HG02610 (cell line): ENCODE data around the gene FAT4.
A peak's percentile ranks its signal among the peaks of the same experiment; 100 is the strongest.

ENCODE experiments used
- ATAC-seq: cut with Tn5 transposase; IDR thresholded peaks from one replicate; pipeline ENCODE4 v1.9.1; 2021; ENCODE audit warnings: mild to moderate bottlenecking, moderate library complexity; ENCODE audit not compliant: unreplicated experiment

FAT4 gene, protein sequence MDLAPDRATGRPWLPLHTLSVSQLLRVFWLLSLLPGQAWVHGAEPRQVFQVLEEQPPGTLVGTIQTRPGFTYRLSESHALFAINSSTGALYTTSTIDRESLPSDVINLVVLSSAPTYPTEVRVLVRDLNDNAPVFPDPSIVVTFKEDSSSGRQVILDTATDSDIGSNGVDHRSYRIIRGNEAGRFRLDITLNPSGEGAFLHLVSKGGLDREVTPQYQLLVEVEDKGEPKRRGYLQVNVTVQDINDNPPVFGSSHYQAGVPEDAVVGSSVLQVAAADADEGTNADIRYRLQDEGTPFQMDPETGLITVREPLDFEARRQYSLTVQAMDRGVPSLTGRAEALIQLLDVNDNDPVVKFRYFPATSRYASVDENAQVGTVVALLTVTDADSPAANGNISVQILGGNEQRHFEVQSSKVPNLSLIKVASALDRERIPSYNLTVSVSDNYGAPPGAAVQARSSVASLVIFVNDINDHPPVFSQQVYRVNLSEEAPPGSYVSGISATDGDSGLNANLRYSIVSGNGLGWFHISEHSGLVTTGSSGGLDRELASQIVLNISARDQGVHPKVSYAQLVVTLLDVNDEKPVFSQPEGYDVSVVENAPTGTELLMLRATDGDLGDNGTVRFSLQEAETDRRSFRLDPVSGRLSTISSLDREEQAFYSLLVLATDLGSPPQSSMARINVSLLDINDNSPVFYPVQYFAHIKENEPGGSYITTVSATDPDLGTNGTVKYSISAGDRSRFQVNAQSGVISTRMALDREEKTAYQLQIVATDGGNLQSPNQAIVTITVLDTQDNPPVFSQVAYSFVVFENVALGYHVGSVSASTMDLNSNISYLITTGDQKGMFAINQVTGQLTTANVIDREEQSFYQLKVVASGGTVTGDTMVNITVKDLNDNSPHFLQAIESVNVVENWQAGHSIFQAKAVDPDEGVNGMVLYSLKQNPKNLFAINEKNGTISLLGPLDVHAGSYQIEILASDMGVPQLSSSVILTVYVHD (N-terminal part only)

DNA sequence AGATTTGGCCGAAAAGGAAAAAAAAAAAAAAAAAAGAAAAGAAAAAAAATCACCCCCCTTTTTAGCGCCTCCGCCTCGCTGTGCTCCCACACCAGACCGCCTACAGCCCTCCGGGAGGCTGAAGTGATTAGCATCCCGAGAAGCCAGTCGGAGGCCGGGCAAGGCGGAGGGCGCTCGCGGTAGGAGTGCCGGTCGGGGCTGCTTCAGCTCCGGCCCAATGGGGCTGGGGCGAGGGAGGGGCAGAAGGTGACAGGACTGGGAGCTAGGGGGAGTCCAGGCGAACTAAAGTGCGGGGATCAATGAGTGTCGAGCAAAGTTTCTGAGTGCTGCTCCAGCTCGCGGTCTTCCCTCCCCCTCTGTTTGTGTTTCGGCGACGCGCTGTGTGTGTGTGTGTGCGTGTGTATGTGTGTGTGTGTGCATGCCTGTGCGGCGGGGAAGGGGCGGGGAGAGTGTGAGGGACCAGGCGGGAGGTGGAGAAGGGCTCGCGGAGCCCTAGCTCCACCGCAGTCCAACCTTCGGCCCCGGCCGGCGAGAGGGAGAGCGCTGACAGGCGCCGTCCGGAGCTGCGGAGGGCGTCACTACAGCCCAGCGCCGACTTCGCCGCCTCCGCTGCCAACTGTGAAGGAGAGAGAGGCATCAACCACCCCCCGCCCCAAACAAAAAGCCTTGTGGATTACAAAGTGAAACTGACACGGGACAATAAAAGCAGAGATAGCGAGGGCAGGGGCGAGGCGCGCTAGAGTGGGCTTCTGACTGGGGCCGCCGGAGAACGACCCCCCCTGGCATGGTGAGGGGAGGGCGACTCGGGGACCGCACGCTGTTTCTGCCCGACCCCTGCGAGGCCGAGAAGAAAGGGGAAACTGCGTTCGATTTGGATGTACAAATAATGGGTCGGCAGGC, at the start of gene FAT4:
Gene FAT4 (plus strand): TSS at position 280 of the 900 bp plus-strand sequence. CDS start 1,457 bp downstream, outside the sequence.
- peak; percentile 85 for ATAC-seq

DNA sequence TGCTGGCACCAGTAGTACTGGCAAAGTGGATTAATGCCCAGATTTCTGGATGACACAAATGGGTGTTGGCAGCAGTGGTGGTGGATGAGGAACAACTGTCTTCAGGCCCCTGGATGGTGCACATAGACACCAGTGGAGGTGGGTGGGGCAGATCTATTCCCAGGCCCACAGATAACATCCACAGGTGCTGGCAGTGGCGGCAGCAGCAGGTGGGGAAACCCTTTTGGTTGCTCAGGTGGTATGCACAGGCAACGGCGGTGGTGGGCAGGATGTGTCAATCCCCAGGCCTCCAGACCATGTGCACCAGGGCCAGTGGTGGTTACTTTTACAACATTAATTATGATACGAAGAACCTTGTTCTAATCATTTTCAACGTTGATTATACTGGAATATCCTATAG, 48.9 kb upstream of the FAT4 start:
- no peak for ATAC-seq

DNA sequence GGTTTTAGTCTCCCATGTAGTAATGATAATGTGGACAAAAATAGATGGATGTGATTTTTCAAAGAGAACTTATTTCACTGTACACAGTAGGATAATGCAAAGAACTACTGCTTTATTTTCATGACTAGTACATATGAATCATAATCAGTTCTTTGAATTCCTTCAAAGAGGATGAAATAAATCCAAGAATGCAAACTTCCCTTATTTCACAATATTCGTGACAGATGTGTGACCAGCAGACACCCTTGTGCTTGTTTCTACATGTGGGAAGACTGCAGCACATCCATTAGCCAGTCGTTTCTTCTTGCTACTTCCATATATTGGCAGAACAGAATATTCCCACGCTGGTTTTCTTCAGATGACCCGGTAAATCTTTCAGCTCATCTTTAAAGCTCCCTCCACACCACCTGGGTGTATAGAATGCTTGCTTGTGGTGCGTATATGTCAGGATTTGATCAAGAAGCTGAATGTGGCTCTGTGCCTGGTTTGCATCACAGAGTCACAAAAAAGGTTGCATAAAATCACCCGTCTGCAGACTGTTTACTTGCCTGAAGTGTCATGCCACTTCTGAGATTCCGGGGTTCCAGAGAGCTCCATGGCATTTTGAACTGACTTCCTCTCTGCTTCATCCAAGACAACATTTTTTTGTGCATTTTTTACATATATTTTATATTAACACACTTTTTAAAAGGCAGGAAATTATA, 47.7 kb upstream of the FAT4 start:
- no peak for ATAC-seq

DNA sequence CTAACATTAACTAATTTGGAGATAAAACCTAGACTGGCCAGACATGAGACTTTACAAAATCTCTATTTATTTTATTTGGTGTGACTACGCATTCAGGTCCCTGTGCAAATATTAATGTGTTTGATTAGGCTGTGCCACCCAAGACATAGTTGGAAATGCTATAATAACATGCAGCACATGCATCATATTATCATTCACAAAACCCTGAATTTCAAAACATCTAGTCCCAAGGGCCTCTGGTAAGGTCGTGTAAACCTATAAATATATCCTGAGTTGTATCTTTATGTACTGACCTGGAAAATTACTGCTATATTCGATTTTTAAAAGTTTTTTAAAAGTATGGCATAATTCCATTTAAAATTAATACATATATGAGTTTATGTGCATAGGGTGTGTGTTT, 47.1 kb upstream of the FAT4 start:
- ATAC-seq: no peak

DNA sequence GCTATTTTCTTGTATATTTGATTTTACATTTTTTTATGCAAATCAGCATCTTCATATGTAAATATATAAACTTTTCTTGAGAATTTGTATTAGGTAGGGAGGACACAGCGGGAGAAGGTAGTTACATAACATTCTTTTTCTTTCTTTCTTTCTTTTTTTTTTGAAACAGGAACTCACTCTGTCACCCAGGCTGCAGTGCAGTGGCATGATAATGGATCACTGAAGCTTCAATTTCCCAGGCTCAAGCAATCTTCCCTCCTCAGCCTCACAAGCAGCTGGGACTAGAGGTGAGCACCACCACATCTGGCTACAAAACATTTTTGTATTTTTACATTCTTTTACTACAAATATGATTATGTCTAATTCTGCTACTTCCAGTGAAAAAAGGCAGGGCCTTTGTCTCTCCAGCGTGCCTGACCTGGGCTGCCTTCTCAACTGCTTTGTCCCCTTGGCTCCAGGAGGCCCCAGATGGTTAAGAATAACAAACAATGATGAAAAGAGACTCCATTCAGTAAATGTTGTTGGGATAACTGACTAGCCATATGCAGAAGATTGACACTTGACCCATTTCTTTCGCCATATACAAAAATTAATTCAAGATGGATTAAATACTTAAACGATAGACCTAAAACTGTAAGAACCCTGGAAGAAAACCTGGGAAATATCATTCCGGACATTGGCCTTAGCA, 46.5 kb upstream of the FAT4 start:
- ATAC-seq: no peak

DNA sequence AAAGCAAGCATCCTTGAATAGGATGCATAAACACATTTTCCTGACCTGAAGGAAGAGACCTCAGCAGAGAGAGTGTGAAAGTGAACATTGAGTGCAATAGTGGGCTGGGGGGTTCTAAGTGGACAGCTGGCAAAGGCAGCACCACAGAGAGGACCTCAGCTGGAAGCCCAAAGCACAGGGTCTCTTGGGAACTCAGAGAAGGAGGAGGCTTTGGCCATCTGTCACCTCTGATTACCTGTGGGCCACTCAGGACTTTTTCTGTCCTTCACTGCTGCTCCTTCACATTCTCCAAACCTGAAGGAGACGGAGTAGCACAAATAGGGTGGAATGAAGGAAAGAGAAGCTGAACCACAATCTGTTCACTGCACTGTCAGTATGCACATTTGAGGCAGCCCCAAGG, 37.9 kb upstream of the FAT4 start:
- ATAC-seq: no peak

DNA sequence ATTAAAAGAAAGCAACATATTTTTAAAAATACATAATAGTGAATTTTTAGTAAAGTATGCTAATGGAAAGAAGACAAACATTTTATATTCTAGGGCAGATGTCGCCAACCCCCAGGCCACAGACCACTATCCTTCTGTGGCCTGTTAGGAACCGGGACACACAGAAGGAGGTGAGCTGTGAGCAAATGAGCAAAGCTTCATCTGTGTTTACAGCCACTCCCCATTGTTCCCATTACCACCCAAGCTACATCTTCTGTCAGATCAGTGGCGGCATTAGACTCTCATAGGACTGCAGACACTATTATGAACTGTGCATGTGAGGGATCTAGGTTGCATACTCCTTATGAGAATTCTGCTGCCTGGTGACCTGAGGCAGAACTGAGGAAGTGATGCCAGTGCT, 37.0 kb upstream of the FAT4 start:
- no peak for ATAC-seq

DNA sequence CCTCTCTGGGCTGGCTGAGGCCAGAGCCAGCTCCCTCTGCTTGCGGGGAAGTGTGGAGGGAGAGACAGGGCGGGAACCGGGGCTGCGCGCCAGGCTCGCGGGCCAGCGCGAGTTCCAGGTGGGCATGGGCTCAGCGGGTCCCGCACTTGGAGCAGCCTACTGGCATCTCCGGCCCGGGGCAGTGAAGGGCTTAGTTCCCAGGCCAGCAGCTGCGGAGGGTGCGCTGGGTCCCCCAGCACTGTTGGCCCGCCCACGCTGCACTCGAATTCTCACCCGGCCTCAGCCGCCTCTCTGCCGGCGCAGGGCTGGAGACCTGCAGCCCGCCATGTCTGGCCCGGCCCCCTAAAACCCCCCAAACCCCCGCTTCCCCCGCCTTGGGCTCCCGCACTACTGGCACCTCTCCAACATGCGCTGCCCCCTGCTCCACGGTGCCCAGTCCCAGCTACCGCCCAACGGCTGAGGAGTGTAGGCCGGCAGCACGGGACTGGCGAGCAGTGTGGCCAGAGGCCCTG, 33.8 kb upstream of the FAT4 start:
- ATAC-seq: no peak

DNA sequence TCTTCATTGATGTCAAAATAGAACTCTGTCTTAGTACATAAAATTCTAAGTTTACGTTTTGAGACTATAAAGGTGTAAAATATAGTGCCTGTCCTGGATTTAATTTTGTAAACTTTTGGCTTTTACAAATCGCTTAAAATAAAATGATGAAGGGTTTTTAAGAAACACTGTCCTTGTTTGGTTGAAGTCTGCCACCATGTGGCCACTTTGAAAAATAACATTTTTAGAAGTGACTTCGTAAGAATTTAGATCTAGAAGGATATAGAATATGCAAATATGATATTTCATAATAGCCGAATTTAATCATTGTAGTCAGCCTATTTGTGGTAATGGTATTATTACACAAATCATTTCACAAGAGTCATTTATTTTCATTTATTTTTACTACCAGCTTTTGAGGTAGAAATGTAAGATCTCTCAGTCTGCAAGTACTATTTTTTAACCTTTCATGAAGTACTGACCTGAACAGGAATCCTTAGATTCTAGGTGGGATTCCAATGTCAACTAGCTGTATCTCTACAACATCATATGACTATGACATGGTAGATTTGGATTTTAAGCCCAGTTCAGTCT, 31.0 kb upstream of the FAT4 start:
- ATAC-seq: no peak

DNA sequence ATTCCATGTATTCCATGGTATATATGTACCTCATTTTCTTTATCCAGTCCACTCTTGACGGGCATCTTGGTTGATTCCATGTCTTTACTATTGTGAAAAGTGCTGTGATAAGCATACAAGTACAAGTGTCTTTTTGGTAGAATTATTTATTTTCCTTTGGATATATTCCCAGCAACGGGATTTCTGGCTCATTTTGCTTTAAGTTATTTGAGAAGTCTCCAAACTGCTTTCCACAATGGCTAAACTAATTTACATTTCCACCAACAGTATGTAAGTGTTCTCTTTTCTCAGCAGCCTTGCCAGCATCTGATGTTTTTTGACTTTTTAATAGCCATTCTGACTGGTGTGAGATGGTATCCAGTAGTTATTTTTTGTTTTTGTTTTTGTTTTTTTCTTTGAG, 17.6 kb upstream of the FAT4 start:
- no peak for ATAC-seq

DNA sequence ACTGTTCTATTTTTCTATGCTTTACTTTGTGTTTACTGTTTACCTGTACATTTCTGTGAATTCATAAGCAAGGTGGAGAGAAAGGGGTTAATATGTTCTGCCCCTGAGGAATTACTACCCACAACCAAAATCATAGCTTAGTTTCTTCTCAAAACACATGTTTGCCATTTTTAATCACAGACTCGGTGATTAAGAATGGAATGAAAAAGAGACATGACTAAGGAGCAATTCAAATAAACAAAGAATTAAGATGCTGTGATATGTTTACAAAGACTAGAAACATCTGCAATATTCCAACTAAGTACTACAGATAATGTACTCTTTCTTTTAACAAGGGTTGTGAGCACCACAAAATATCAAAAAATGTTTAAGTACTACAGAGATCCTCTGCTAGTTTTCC, 11.7 kb upstream of the FAT4 start:
- ATAC-seq: no peak

DNA sequence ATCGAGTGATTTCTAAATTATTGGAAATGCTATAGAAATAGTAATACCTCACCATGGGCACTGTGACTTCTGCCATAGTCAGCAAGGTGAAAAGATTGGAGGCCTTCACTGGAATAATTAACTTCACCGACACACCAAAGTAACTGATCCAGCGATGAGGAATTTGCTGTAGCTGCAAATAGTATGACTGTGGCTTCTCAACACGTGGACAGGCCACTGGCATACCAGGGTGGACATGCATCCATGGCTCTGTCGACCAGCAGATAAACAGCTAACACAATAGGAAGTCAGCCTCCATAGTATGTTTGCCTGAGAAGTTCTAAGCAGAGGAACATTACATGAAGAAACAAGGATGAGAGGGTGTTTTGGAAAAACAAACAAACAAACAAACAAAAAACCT, 10.9 kb upstream of the FAT4 start:
- ATAC-seq: no peak

DNA sequence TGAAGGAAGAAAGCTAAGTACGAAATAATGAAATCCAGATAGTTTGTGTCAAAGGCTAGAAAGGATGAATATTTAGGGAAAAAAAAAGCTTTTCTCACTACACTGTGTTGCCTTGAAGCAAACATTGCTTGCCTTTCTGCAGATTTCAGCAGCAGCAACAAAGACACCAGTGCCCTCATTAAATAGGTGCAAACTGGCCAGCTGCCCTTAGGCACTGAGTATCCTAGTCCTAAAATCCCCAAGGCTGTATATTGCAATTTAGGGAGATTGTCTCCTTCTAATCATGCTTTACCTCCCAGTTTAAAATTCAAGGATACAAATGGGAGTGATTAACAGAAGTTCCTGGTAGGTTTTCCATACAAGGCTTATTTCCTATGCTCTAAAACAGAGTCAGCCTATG, 8.6 kb upstream of the FAT4 start:
- no peak for ATAC-seq

DNA sequence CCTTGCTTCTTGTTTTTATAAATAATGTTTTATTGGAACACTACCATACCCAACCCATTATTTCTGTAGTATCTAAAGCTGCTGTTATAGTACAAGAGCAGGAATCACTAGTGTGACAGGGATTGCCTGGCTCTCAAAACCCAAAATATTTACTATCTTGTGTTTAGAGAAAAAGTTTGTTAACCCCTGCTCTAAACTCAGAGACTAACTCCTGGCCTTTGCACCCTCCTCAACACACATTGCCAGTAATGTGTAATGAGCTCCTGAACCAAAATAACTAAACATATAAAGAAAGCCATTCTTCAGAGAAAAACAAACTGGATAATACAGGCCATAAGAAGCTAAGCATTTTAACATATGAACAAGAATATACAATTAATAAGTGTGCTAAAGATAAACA, 8.2 kb upstream of the FAT4 start:
- ATAC-seq: no peak

DNA sequence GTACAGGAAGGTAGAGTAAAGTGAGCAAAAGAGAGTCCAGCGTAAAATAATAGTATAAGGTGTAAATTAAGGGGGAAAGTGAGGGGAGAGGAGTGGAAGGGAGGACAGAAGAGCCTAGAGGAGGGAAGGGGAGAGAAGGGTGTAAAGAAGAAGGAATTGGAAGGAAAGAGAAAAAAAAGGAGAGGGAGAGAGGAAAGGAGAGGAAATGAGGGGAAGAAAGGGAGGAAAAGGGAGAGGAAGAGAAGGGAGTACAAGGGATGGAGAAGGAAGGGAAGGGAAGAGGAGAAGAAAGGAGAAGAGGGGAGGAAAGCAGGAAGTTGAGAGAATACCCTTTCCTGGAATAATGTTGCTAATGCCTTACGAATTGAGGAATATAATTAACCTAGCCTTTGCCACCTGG, 3.3 kb upstream of the FAT4 start:
- no peak for ATAC-seq

DNA sequence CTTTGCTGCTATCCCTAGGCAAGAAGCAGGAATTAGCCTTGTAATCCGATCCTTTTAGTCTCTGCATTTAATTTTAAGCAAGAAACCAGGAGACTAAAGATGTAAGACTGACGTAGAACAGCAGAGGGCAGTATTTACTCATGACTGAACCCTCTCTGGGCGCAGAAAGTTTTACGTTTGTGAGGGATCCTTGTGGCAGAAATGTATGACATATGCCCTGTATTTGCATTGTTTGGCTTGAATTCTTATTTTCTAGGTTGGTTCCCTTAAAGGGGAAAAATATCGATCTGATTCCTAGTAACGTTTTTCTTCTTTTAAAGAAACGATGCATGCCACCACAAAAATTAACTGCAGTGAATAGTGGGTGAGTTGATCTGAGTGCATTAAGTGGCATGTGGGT, 1.3 kb upstream of the FAT4 start:
- peak; percentile 50 for ATAC-seq

DNA sequence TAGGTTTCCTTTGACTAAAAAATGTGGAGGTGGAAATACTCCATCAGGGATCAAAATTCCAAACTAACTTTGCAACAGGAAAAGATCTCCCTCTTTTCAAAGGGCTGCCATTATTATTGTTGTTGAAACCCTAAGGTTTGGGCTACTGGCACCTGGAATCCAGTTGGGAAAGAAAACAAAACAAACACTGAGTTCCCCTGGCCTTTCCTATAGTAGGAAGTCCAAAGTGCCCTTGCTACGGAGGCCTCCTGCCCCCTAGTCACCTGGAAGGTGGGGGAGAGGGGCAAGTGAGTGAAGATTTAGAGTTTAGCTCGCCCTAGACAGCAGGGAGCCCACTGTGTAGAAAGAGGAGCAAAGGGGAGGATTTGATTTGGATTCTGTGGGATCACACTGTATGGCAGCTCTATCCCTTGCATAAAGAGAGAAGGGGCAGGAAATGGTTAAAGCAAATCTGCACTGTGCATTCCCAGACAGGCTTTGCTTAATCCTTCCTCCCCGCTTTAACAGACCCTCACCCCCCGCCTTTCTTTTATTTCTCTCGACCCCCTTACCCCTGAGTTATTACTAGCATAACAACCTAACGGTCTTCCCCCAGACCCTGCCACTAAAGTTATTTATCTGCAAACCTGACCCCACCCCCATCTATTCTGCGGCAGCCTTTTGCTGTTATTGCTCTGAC, 627 bp upstream of the FAT4 start:
- no peak for ATAC-seq

DNA sequence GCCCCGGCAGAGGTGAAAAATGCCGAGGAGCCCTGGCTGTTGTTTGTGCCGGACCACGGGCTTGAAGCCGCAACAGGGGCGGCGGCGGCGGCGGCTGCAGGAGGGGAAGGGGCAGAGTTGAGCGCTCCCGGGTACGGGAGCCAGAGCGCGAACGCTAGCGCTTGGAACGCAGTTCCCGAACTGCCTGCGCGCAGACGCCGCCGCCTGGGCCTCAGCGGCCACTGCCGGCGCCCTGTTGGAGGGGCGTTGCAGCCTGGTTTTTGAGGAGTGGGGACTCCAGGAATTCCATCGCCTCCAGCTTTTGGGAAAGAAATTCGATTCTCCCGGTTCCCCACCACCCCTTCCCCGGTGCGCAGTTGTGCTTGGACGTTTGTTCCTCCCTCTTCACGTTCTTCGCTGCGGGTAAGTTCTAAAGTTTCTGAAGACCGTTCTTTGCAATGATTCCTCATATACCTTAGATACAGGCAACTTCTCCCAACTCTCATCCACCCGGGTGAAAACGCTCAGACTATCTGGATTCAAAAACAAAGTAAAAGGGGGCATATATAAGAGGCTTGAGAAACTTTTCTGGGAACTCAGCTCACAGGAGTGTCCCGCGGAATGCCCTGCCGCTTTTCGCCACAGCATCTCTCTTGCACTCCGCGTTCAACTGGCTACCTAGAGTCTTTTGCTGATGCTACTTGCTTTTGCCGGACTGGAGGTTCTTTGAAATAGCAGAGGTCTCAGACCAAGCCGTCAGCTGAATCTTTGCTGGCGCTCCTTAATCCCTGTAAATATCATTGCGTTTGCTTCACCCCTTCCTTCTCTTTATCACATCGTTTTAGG, 1.0 kb downstream of the FAT4 start:
- no peak for ATAC-seq
